Measurements from ENCODE around the gene TNNT2. TPM values are rescaled to one million over a fixed set of nuclear protein-coding genes. Genes with fewer than 3 reads are reported as not detected.

The TNNT2 gene
- total and polyA plus RNA-seq, 8 donors, result 1.5 to 12.0 (median 6.7) TPM; not detected in 4

GRCh38 chr1:201374364-201374763 lies 3.1 kb downstream of the TNNT2 start:
- 19 to 32% (median 24%) methylated on average over 6 to 7 of the region's 7 CpGs for WGBS, 5 donors
- H3K9me3 ChIP-seq, result no peaks in the 10 kb centered on the region
- intact Hi-C loops (cut with DNase I; ENCODE audit: low total_unique reads), result no loop called here
- H3K36me3 ChIP-seq, result no peaks in the 10 kb centered on the region
- H3K27ac ChIP-seq, result no peak overlapping the region
- TF ChIP-seq EP300 (IDR thresholded peaks at IDR 0.05) (no peak), POLR2AphosphoS5 (IDR thresholded peaks at IDR 0.05) (no peak), POLR2A (IDR thresholded peaks at IDR 0.05) (no peak), CTCF (IDR thresholded peaks at IDR 0.05) (no peak)
- no peaks in the 10 kb centered on the region for H3K4me1 ChIP-seq
- no peak overlapping the region for H3K4me3 ChIP-seq
- no peak for DNase-seq
- peaks cover 0 to 72% (median 30%) of the 10 kb centered on the region in 3 donors for H3K27me3 ChIP-seq

- no peak overlapping the region for H3K27ac ChIP-seq
- WGBS, 5 donors, result 47 to 58% (median 51%) methylated on average over 6 of the region's 6 CpGs
- intact Hi-C loops (cut with DNase I; ENCODE audit: low total_unique reads), result no loop called here
- peaks cover 0 to 89% (median 39%) of the 10 kb centered on the region in 3 donors for H3K27me3 ChIP-seq
- H3K4me1 ChIP-seq, result no peaks in the 10 kb centered on the region
- H3K36me3 ChIP-seq, result no peaks in the 10 kb centered on the region
- no peak overlapping the region for H3K4me3 ChIP-seq
- TF ChIP-seq CTCF (IDR thresholded peaks at IDR 0.05) (no peak), POLR2A (IDR thresholded peaks at IDR 0.05) (no peak), POLR2AphosphoS5 (IDR thresholded peaks at IDR 0.05) (no peak), EP300 (IDR thresholded peaks at IDR 0.05) (no peak)
- DNase-seq, result no peak
- H3K9me3 ChIP-seq, result no peaks in the 10 kb centered on the region
Observed at GRCh38 chr1:201371792-201372191, 5.7 kb downstream of the TNNT2 start.

- no peaks in the 10 kb centered on the region for H3K9me3 ChIP-seq
- no peak overlapping the region for H3K27ac ChIP-seq
- intact Hi-C loops (cut with DNase I; ENCODE audit: low total_unique reads), result no loop called here
- 41 to 68% (median 55%) methylated on average over 9 of the region's 9 CpGs for WGBS, 5 donors
- DNase-seq, result no peak
- no peaks in the 10 kb centered on the region for H3K4me1 ChIP-seq
- H3K27me3 ChIP-seq, result peaks cover 0 to 89% (median 33%) of the 10 kb centered on the region in 3 donors
- H3K36me3 ChIP-seq, result no peaks in the 10 kb centered on the region
- TF ChIP-seq POLR2A (IDR thresholded peaks at IDR 0.05) (no peak), CTCF (IDR thresholded peaks at IDR 0.05) (no peak), EP300 (IDR thresholded peaks at IDR 0.05) (no peak), POLR2AphosphoS5 (IDR thresholded peaks at IDR 0.05) (no peak)
- no peak overlapping the region for H3K4me3 ChIP-seq
Observed at GRCh38 chr1:201371276-201371675, 6.2 kb downstream of the TNNT2 start.

GRCh38 chr1:201370500-201370899 lies 7.0 kb downstream of the TNNT2 start:
- Histone ChIP-seq H3K4me3 (no peak overlapping the region), H3K9me3 (no peaks in the 10 kb centered on the region), H3K27ac (no peak overlapping the region), H3K36me3 (no peaks in the 10 kb centered on the region), H3K4me1 (no peaks in the 10 kb centered on the region), H3K27me3 (peaks cover 0 to 82% (median 33%) of the 10 kb centered on the region in 3 donors)
- no peak for TF ChIP-seq POLR2AphosphoS5 (IDR thresholded peaks at IDR 0.05)
- no peak for TF ChIP-seq CTCF (IDR thresholded peaks at IDR 0.05)
- TF ChIP-seq POLR2A (IDR thresholded peaks at IDR 0.05), result no peak
- TF ChIP-seq EP300 (IDR thresholded peaks at IDR 0.05), result no peak
- WGBS, 5 donors, result 47 to 66% (median 65%) methylated on average over 3 of the region's 3 CpGs
- intact Hi-C loops (cut with DNase I; ENCODE audit: low total_unique reads), result no loop called here
- DNase-seq, result no peak

Measured in stomach (tissue), 9 donors.